Transverse colon (tissue), 4 donors: Measurements from ENCODE around the gene GNG14. TPM values are rescaled to one million over a fixed set of nuclear protein-coding genes. Genes with fewer than 3 reads are reported as not detected.
"Not testable (repeated sequence)": the region's sequence is repeated elsewhere in the genome, so short reads cannot be mapped to it uniquely, and the experiment has no call there.

Experiments used
- DNase-seq: peaks from one replicate; pipeline ENCODE4 v3.0.0-alpha.2; 2019
- H3K27ac ChIP-seq, 4 donors: fragments of 200-600 bp; sonication (generic); 2 replicates each; pipeline ENCODE4 v1.5.1; 2016 to 2018; ENCODE audit warnings: inconsistent platforms in 4 of 4
- H3K27me3 ChIP-seq: fragments of 200-600 bp; sonication (generic); 2 replicates; pipeline ENCODE4 v1.5.1; 2017; ENCODE audit warnings: inconsistent platforms
- H3K36me3 ChIP-seq, 4 donors: fragments of 200-600 bp; sonication (generic); 2 replicates each; pipeline ENCODE4 v1.5.1; 2017 to 2019; ENCODE audit warnings: inconsistent platforms in 4 of 4
- H3K4me1 ChIP-seq, 4 donors: fragments of 200-600 bp; sonication (generic); 2 replicates each; pipeline ENCODE4 v1.5.1; 2017 to 2020; ENCODE audit warnings: inconsistent platforms in 4 of 4
- H3K4me3 ChIP-seq, 4 donors: fragments of 200-600 bp; sonication (generic); 1 replicate in 1 of 4; 2 replicates in 3 of 4; pipeline versions ENCODE4 v1.5.1 to v1.6.1; 2017 to 2019; ENCODE audit warnings: inconsistent platforms in 4 of 4
- H3K9me3 ChIP-seq, 2 donors: fragments of 200-600 bp; sonication (generic); 2 replicates each; pipeline ENCODE4 v1.5.1; 2017 to 2019; ENCODE audit warnings: inconsistent platforms in 2 of 2
- CTCF ChIP-seq, 5 experiments: fragments of 200-600 bp in 3 of 5; fragments of 450-650 bp in 2 of 5; sonication (generic) in 3 of 5; IDR thresholded peaks; 1 replicate in 2 of 5; 2 replicates in 3 of 5; pipeline ENCODE4 v1.5.1; 2016 to 2017; ENCODE audit warnings: antibody characterized with exemption in 5 of 5, inconsistent platforms in 3 of 5, mild to moderate bottlenecking in 2 of 5, moderate library complexity in 1 of 5
- EP300 ChIP-seq: sonication (generic); formaldehyde crosslinking; IDR thresholded peaks from one replicate; pipeline ENCODE4 v1.6.1; 2017; ENCODE audit warnings: antibody characterized with exemption, low read depth
- POLR2A ChIP-seq: fragments of 450-650 bp; IDR thresholded peaks from one replicate; pipeline ENCODE4 v1.6.1; 2016; ENCODE audit warnings: antibody characterized with exemption, mild to moderate bottlenecking, moderate library complexity
- POLR2AphosphoS5 ChIP-seq, 3 donors: sonication (generic); formaldehyde crosslinking; IDR thresholded peaks; one replicate each; pipeline ENCODE4 v1.6.1; 2016; ENCODE audit warnings: antibody characterized with exemption in 3 of 3
- WGBS, 2 donors: methylation state at CpG; one replicate each; pipeline ENCODE4 v1.1.5; 2018; ENCODE audit warnings: low coverage in 1 of 2; 5-methylcytosine and 5-hydroxymethylcytosine counted together
- in situ Hi-C, 4 donors: fragments of 200-750 bp; cut with MboI; loops; one replicate each; pipeline versions ENCODE4 v1.15.0 to v1.15.1; 2017; ENCODE audit warnings: low sequenced_read_pairs in 3 of 4, low pct_ligation_motif_present in 1 of 4, low pct_unique_long_range_greater_than_20kb in 1 of 4
- intact Hi-C: fragments of 100-400 bp; cut with DNase I; formaldehyde crosslinking; loops from one replicate; pipeline ENCODE4 v1.15.1; 2023; ENCODE audit warnings: low total_unique reads
- total RNA-seq, 4 donors: library from RNA; depleted of rRNA; stranded (reverse); fragments of >200 nt; gene quantifications; one replicate each; pipeline ENCODE4 v1.1.0, GENCODE V29; 2016

GNG14 gene
- total RNA-seq, 4 donors from 2014 or later = not detected

- H3K4me1 ChIP-seq = peaks cover 5 to 14% (median 7%) of the 10 kb centered on the region in 4 donors
- H3K4me3 ChIP-seq = no peak overlapping the region
- H3K36me3 ChIP-seq = peaks cover 0 to 42% (median 20%) of the 10 kb centered on the region in 4 donors
- 94% methylated on average over 12 of the region's 12 CpGs; no CpG with 5 or more reads in 1 of the 2 donors for WGBS, 2 donors
- in situ Hi-C loops (loop anchor here in 3 of 4 donors (10.0 kb wide), 1 partner anchor 112 kb away; no protein-coding TSS in a partner anchor), intact Hi-C loops (loop anchor here (10.0 kb wide), 1 partner anchor 102 kb away; no protein-coding TSS in a partner anchor)
- TF ChIP-seq POLR2AphosphoS5 (IDR thresholded peaks at IDR 0.05) (no peak), CTCF (IDR thresholded peaks at IDR 0.05) (no peak), POLR2A (no peak), EP300 (no peak)
- DNase-seq = no peak
- H3K27me3 ChIP-seq = no peaks in the 10 kb centered on the region
- H3K9me3 ChIP-seq = no peaks in the 10 kb centered on the region
- no peak overlapping the region for H3K27ac ChIP-seq
These were observed 10.9 kb upstream of the GNG14 start for GRCh38 chr19:12676928-12677327.

- intact Hi-C loops (loop anchor here (10.0 kb wide), 1 partner anchor 103 kb away; no protein-coding TSS in a partner anchor), in situ Hi-C loops (loop anchor here in 3 of 4 donors (10.0 kb wide), 1 partner anchor 113 kb away; no protein-coding TSS in a partner anchor)
- H3K4me3 ChIP-seq, H3K27ac ChIP-seq, H3K27me3 ChIP-seq, DNase-seq, H3K9me3 ChIP-seq: not testable (repeated sequence)
- H3K4me1 ChIP-seq = peaks cover 7 to 18% (median 10%) of the 10 kb centered on the region in 4 donors
- peaks cover 0 to 42% (median 20%) of the 10 kb centered on the region in 4 donors for H3K36me3 ChIP-seq
- WGBS, 2 donors = 92 to 100% methylated on average over 2 to 5 of the region's 5 CpGs
These were observed 9.8 kb upstream of the GNG14 start for GRCh38 chr19:12678039-12678438.

GRCh38 chr19:12680034-12680433 is 7.8 kb upstream of the GNG14 start:
- intact Hi-C loops = no loop called here
- Histone ChIP-seq H3K4me3 (no peak overlapping the region), H3K27ac (no peak overlapping the region), H3K27me3 (no peaks in the 10 kb centered on the region), H3K36me3 (peaks cover 0 to 33% (median 14%) of the 10 kb centered on the region in 4 donors), H3K9me3 (no peaks in the 10 kb centered on the region), H3K4me1 (peaks cover 7 to 18% (median 10%) of the 10 kb centered on the region in 4 donors)
- WGBS, 2 donors = 97% methylated on average over 9 of the region's 9 CpGs; no CpG with 5 or more reads in 1 of the 2 donors
- DNase-seq = no peak
- in situ Hi-C loops = no loop called here
- TF ChIP-seq POLR2A = no peak
- TF ChIP-seq POLR2AphosphoS5 (IDR thresholded peaks at IDR 0.05) = no peak
- TF ChIP-seq CTCF (IDR thresholded peaks at IDR 0.05) = no peak
- no peak for TF ChIP-seq EP300

GRCh38 chr19:12681074-12681987 is 6.5 kb upstream of the GNG14 start, which contains the start of gene DHPS:
Gene DHPS, minus strand, starts transcription at chr19:12681880. Its CDS starts 114 bp downstream, at chr19:12681766.
- intact Hi-C loops (no loop called here), in situ Hi-C loops (no loop called here)
- Histone ChIP-seq H3K4me1 (peaks cover 7 to 17% (median 10%) of the 10 kb centered on the region in 4 donors), H3K9me3 (no peaks in the 10 kb centered on the region), H3K36me3 (peaks cover 0 to 26% (median 9%) of the 10 kb centered on the region in 4 donors), H3K27ac (peak within 1 kb of the TSS; percentile 96 to 99 (median 98)), H3K4me3 (peak within 1 kb of the TSS; percentile 64 to 91 (median 75)), H3K27me3 (no peaks in the 10 kb centered on the region)
- TF ChIP-seq POLR2AphosphoS5 (IDR thresholded peaks at IDR 0.05) (peak; percentile 61 to 78 (median 74)), CTCF (IDR thresholded peaks at IDR 0.05) (no peak), EP300 (no peak), POLR2A (peak; percentile 85)
- DNase-seq = peak; percentile 95
- WGBS, 2 donors = 1% methylated on average over 14 to 68 of the region's 68 CpGs
